ENCODE measurements around the gene SAMD14.

Gene SAMD14

DNA sequence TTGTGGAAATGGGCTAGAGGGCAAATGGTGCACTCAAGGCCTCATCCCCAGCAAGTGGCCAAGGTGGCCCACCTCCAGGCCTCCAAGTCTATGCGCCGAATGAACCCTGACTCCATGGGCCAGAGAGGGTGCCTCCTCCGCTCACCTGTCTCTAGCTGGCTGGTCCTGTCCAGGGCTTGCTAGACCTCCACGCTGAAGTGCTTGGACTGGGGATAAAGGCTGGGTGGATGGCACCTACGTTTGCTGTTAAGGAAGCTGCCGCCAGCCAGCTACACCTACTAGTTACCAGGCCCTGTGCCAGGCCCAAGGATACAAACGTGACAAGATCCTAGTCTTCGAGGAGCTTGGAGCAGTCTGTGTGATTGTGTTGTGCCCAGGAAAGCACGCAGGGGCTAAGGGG is 35.1 kb upstream of the SAMD14 start:
- no peak for DNase-seq

- DNase-seq, result no peak
Measured at GRCh38 chr17:50164697-50164988, 34.7 kb upstream of the SAMD14 start.

- no peak for DNase-seq
Measured at GRCh38 chr17:50163843-50164696, 34.1 kb upstream of the SAMD14 start.

GRCh38 chr17:50162466-50163254 is 32.7 kb upstream of the SAMD14 start:
- DNase-seq, result no peak

- no peak for DNase-seq
Measured at GRCh38 chr17:50161911-50162288, 31.9 kb upstream of the SAMD14 start.

- peak; percentile 89 for DNase-seq
Measured at GRCh38 chr17:50161023-50161910, 31.3 kb upstream of the SAMD14 start.

- no peak for DNase-seq
Measured at GRCh38 chr17:50157891-50158290, 27.9 kb upstream of the SAMD14 start.

GRCh38 chr17:50155115-50155819 is 25.3 kb upstream of the SAMD14 start:
- no peak for DNase-seq

GRCh38 chr17:50154604-50155003 is 24.6 kb upstream of the SAMD14 start:
- no peak for DNase-seq

GRCh38 chr17:50153650-50154575 is 24.0 kb upstream of the SAMD14 start:
- no peak for DNase-seq

DNA sequence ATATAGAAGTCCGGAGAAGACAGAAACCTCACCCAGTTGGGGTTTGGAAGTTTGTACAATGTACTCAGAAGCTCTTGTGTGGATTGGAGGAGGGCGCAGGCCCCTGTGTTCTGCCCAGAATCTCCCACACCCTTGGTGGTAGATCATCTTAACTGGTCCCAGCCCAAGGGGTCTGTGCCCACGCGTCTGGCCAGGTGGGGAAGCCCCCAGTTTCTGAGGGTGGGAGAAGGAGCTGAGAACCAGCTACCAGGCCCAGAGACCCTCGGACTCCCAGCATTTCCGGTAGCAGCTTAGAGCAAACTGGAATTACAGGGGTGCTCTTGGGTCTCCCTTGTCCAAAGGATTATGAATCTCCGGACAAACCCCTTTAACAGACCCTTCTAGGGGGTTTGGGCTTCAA is 22.8 kb upstream of the SAMD14 start:
- no peak for DNase-seq

GRCh38 chr17:50151937-50152547 is 22.1 kb upstream of the SAMD14 start:
- peak; percentile 59 for DNase-seq

GRCh38 chr17:50151041-50151936 is 21.3 kb upstream of the SAMD14 start:
- DNase-seq, result peak; percentile 43

GRCh38 chr17:50150354-50151040 is 20.5 kb upstream of the SAMD14 start, which contains the start of gene PPP1R9B:
Gene PPP1R9B (minus strand): TSS chr17:50150677. CDS start chr17:50150513, 164 bp downstream.
- no peak for DNase-seq

- DNase-seq, result no peak
Measured at GRCh38 chr17:50149417-50150353, 19.7 kb upstream of the SAMD14 start.

DNA sequence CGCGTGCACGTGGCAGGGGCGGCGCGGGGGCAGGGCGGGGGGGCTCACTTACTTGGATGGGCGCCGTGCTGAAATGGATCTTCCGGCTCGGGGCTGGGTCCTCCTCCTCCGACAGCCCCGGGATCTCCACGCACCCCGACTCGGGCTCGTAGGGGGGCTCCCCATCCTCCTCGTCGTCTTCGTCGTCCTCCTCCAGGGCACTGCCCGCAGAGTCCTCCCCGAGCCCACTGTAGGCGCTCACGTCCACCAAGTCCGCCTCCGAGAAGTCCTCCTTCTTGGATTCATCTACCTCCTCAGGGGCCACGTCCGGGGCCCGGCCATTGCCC is 19.1 kb upstream of the SAMD14 start:
- no peak for DNase-seq

DNA sequence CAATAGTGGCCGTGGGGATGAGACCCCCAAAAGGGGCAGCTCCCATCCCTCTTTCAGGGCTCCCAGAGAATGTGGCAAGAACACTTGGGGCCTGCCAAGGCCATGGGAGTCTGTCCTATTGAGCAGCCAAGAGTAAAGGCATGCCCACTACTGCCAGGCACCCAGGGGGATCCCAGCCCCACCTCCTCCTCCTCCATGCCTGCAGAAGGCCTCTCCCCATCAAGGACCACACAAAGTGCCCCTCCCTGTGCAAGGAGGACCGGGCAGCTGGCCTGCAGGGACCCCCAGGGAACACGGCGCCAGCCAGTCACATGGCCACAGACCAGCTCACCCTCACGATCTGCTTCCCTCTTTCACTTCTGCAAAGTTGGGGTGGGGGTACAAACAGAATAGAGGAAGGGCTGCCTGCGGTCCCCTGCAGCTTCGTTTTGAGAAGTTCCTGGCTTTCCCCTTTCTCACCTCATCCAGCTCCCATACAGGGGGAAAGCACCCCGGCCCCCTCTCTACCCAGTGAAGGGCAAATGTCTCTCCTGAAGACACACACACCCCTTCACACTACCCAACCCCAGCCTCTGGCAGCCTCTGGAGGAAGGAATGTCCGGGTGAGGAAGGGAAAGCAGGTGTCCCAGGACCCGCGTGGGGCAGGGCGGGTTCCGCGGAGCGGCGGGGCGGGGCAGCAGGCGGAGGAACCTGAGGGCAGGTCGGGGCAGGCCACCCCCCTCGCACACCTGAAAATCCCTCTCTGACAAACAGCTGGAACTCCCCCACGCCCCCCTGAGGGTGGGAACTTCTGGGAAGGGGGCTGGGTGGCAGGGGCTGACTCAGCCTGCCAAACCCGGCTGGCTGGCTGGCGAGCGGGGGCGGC is 18.5 kb upstream of the SAMD14 start:
- no peak for DNase-seq

Measured in NCI-H1436 treated with DMSO at 0.1 percent for 48 hours (cell line).